GM12878 (cell line): Measurements from ENCODE around the gene PRKAG2.

Experiments
- E2F4 ChIP-seq: IDR thresholded peaks from 2 replicates; pipeline ENCODE4 v1.6.1; 2012; ENCODE audit warnings: low read depth, low read length, improper control_type of control experiment
- EZH2 ChIP-seq: IDR thresholded peaks from 2 replicates; pipeline ENCODE4 v1.6.1; 2012; ENCODE audit warnings: low read depth, mild to moderate bottlenecking, control low read depth, inconsistent platforms, low read length, borderline replicate concordance; ENCODE audit not compliant: control insufficient read depth
- GABPA ChIP-seq: IDR thresholded peaks from 2 replicates; pipeline ENCODE4 v1.6.1; 2014; ENCODE audit warnings: antibody characterized with exemption, low read depth, mild to moderate bottlenecking, inconsistent platforms
- POLR2A ChIP-seq: IDR thresholded peaks from 2 replicates; pipeline ENCODE4 v1.6.1; 2011; ENCODE audit warnings: low read depth, mild to moderate bottlenecking, low read length
- POLR2AphosphoS5 ChIP-seq: IDR thresholded peaks from 2 replicates; pipeline ENCODE4 v1.6.1; 2011; ENCODE audit warnings: mild to moderate bottlenecking, low read length, inconsistent platforms
- TCF12 ChIP-seq: IDR thresholded peaks from 2 replicates; pipeline ENCODE4 v1.6.1; 2011; ENCODE audit warnings: low read depth, mild to moderate bottlenecking, low read length
- ZZZ3 ChIP-seq: IDR thresholded peaks from 2 replicates; pipeline ENCODE4 v1.6.1; 2011; ENCODE audit warnings: low read depth; ENCODE audit not compliant: control insufficient read depth, insufficient read length

GRCh38 chr7:151735186-151735850, 141.6 kb downstream of the PRKAG2 start:
- TF ChIP-seq POLR2AphosphoS5: no peak
- TF ChIP-seq GABPA: no peak
- no peak for TF ChIP-seq POLR2A
- TF ChIP-seq ZZZ3: no peak
- TF ChIP-seq E2F4: no peak
- TF ChIP-seq EZH2: no peak
- TF ChIP-seq TCF12: no peak
